H9 (cell line): ENCODE data around the gene GNAS-AS1. TPM values are rescaled to one million over a fixed set of nuclear protein-coding genes. Genes with fewer than 3 reads are reported as not detected.

Experiments used
- DNase-seq: peaks from one replicate; pipeline ENCODE4 v3.0.0-alpha.2; 2017
- H2AFZ ChIP-seq: one replicate; pipeline ENCODE4 v1.6.1; 2013; ENCODE audit warnings: mild to moderate bottlenecking, low read length, control low read depth, moderate library complexity
- H2AK5ac ChIP-seq: 2 replicates; pipeline ENCODE4 v1.6.1; 2013; ENCODE audit warnings: low read length, control low read depth, mixed read lengths; ENCODE audit not compliant: insufficient read length
- H2BK120ac ChIP-seq: one replicate; pipeline ENCODE4 v1.6.1; 2013; ENCODE audit warnings: low read depth, mild to moderate bottlenecking, low read length, control low read depth, inconsistent platforms; ENCODE audit not compliant: poor library complexity, severe bottlenecking
- H2BK12ac ChIP-seq: 2 replicates; pipeline ENCODE4 v1.6.1; 2013; ENCODE audit warnings: low read length, control low read depth, mixed read lengths, low read depth; ENCODE audit not compliant: insufficient read length
- H2BK15ac ChIP-seq: 2 replicates; pipeline ENCODE4 v1.6.1; 2013; ENCODE audit warnings: low read depth, low read length, control low read depth
- H2BK20ac ChIP-seq: one replicate; pipeline ENCODE4 v1.6.1; 2013; ENCODE audit warnings: low read depth, mild to moderate bottlenecking, low read length, control low read depth, inconsistent platforms; ENCODE audit not compliant: poor library complexity, severe bottlenecking
- H2BK5ac ChIP-seq: 2 replicates; pipeline ENCODE4 v1.6.1; 2013; ENCODE audit warnings: low read length, control low read depth, mixed read lengths; ENCODE audit not compliant: insufficient read length
- H3K14ac ChIP-seq: 2 replicates; pipeline ENCODE4 v1.6.1; 2013; ENCODE audit warnings: low read length, control low read depth; ENCODE audit not compliant: insufficient read depth
- H3K18ac ChIP-seq: 2 replicates; pipeline ENCODE4 v1.6.1; 2013; ENCODE audit warnings: low read depth, mild to moderate bottlenecking, mixed read lengths, low read length, control low read depth; ENCODE audit not compliant: insufficient read length
- H3K23ac ChIP-seq: 2 replicates; pipeline ENCODE4 v1.6.1; 2013; ENCODE audit warnings: low read length, control low read depth, mixed read lengths, low read depth; ENCODE audit not compliant: insufficient read length
- H3K23me2 ChIP-seq: 2 replicates; pipeline ENCODE4 v1.6.1; 2013; ENCODE audit warnings: low read depth, mild to moderate bottlenecking, mixed read lengths, low read length, control low read depth; ENCODE audit not compliant: insufficient read length, poor library complexity, severe bottlenecking
- H3K27ac ChIP-seq: 2 replicates; pipeline ENCODE4 v1.5.1; 2013; ENCODE audit warnings: low read length, control low read depth, mixed read lengths, low read depth; ENCODE audit not compliant: insufficient read length
- H3K27me3 ChIP-seq: 2 replicates; pipeline ENCODE4 v1.6.1; 2013; ENCODE audit warnings: low read length, control low read depth, inconsistent platforms; ENCODE audit not compliant: insufficient read depth
- H3K4ac ChIP-seq: 2 replicates; pipeline ENCODE4 v1.6.1; 2013; ENCODE audit warnings: low read depth, mild to moderate bottlenecking, control low read depth, inconsistent platforms, low read length, moderate library complexity
- H3K4me1 ChIP-seq: 2 replicates; pipeline ENCODE4 v1.6.1; 2013; ENCODE audit warnings: low read length, control low read depth, inconsistent platforms; ENCODE audit not compliant: insufficient read depth
- H3K4me2 ChIP-seq: 2 replicates; pipeline ENCODE4 v1.6.1; 2013; ENCODE audit warnings: low read length, control low read depth, mixed read lengths; ENCODE audit not compliant: insufficient read length, insufficient read depth
- H3K56ac ChIP-seq: 2 replicates; pipeline ENCODE4 v1.6.1; 2013; ENCODE audit warnings: low read depth, mild to moderate bottlenecking, mixed read lengths, low read length, control low read depth; ENCODE audit not compliant: insufficient read length
- H3K79me1 ChIP-seq: 2 replicates; pipeline ENCODE4 v1.6.1; 2013; ENCODE audit warnings: low read depth, mild to moderate bottlenecking, moderate library complexity, low read length, control low read depth, inconsistent platforms; ENCODE audit not compliant: insufficient read depth, poor library complexity, severe bottlenecking
- H3K79me2 ChIP-seq: 2 replicates; pipeline ENCODE4 v1.6.1; 2013; ENCODE audit warnings: low read length, control low read depth, inconsistent platforms; ENCODE audit not compliant: insufficient read depth
- H3K9ac ChIP-seq: 2 replicates; pipeline ENCODE4 v1.6.1; 2013; ENCODE audit warnings: low read length, control low read depth, mixed read lengths; ENCODE audit not compliant: insufficient read length; ENCODE audit errors: extremely low read depth
- H3K9me3 ChIP-seq: one replicate; pipeline ENCODE4 v1.6.1; 2013; ENCODE audit warnings: low read depth, low read length, inconsistent platforms; ENCODE audit not compliant: control insufficient read depth
- H3T11ph ChIP-seq: one replicate; pipeline ENCODE4 v1.6.1; 2013; ENCODE audit warnings: mild to moderate bottlenecking, low read length, control low read depth, inconsistent platforms
- H4K20me1 ChIP-seq: one replicate; pipeline ENCODE4 v1.6.1; 2013; ENCODE audit not compliant: control insufficient read depth, insufficient read length, insufficient read depth
- H4K5ac ChIP-seq: 2 replicates; pipeline ENCODE4 v1.6.1; 2013; ENCODE audit warnings: low read depth, mild to moderate bottlenecking, mixed read lengths, low read length, control low read depth; ENCODE audit not compliant: insufficient read length
- H4K8ac ChIP-seq: replicated peaks from 2 replicates; pipeline ENCODE4 v1.6.1; 2013; ENCODE audit warnings: low read length, control low read depth, mixed read lengths, low read depth; ENCODE audit not compliant: insufficient read length
- H4K91ac ChIP-seq: 2 replicates; pipeline ENCODE4 v1.6.1; 2013; ENCODE audit warnings: low read depth, mild to moderate bottlenecking, moderate library complexity, mixed read lengths, low read length, control low read depth; ENCODE audit not compliant: insufficient read length
- H3K27ac Mint-ChIP-seq, 3 experiments: 2 replicates in 2 of 3; 3 replicates in 1 of 3; pipeline ENCODE4 v1.8.0; 2020 to 2021; ENCODE audit warnings: mixed read lengths in 3 of 3, mild to moderate bottlenecking in 1 of 3, moderate library complexity in 1 of 3
- H3K27me3 Mint-ChIP-seq: 2 replicates; pipeline ENCODE4 v1.8.0; 2021; ENCODE audit warnings: low read depth, mild to moderate bottlenecking, moderate library complexity, mixed read lengths
- H3K36me3 Mint-ChIP-seq, 3 experiments: 2 replicates in 2 of 3; 3 replicates in 1 of 3; pipeline ENCODE4 v1.8.0; 2020 to 2021; ENCODE audit warnings: low read depth in 3 of 3, mixed read lengths in 3 of 3; ENCODE audit not compliant: insufficient read depth in 1 of 3
- H3K4me1 Mint-ChIP-seq, 2 experiments: 2 replicates each; pipeline ENCODE4 v1.8.0; 2020; ENCODE audit warnings: mixed read lengths in 2 of 2
- H3K4me3 Mint-ChIP-seq, 2 experiments: 2 replicates in 1 of 2; 3 replicates in 1 of 2; pipeline ENCODE4 v1.8.0; 2020 to 2021; ENCODE audit warnings: mild to moderate bottlenecking in 2 of 2, mixed read lengths in 2 of 2, moderate library complexity in 1 of 2
- H3K9me3 Mint-ChIP-seq, 2 experiments: 2 replicates in 1 of 2; 3 replicates in 1 of 2; pipeline ENCODE4 v1.8.0; 2020; ENCODE audit warnings: mild to moderate bottlenecking in 2 of 2, mixed read lengths in 2 of 2, moderate library complexity in 1 of 2
- CTCF ChIP-seq: fragments of 200-600 bp; sonication (generic); conservative IDR thresholded peaks from 3 replicates; pipeline ENCODE4 v1.8.0; 2021; ENCODE audit warnings: antibody characterized with exemption, mild to moderate bottlenecking
- WGBS: extraction: QIAGEN DNeasy Blood & Tissue Kit; methylation state at CpG from one replicate; pipeline ENCODE4 v1.1.7; 2013; ENCODE audit warnings: missing lambda C conversion rate, low lambda C conversion rate, mixed read lengths; ENCODE audit not compliant: insufficient read length; ENCODE audit errors: extremely low coverage; 5-methylcytosine and 5-hydroxymethylcytosine counted together
- long read RNA-seq: library from polyadenylated mRNA; unstranded; transcript quantifications from one replicate; pipeline ENCODE4 v2.0.0, GENCODE V29; 2020
- total RNA-seq: library from RNA; stranded (reverse); gene quantifications from 2 replicates; pipeline ENCODE4 v1.2.1, GENCODE V29; 2021

The GNAS-AS1 gene
- total RNA-seq: 8.6 and 11.3 TPM in 2 replicates
- long read RNA-seq, partial matches to known transcripts: 0 of 16 reads
- long read RNA-seq, other reads (novel, unspliced or antisense): 16 of 16 reads

DNA sequence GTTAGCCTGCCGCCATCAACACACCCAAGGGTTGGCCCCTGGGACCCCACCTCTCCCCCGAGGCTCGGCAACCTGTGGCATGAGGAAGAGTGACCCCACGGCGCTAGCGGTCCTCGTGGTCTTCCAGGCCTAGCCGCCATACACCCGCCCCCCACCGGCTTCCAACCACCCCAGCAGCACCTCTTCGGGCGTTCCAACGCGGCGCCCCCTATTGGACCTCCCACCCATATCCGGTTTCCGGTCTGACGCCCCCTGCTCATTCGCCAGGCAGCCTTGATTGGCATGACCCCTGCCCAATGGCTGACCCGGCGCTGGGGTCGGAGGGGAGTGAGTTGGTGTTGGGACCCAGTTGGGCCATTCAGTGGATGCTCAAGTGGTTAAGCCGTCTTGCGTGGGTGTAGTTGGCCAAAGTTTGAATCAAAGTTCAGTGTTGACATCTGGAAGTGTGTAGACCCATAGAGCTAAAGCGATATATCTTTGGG is at the start of gene GNAS-AS1:
Gene GNAS-AS1 (minus strand): TSS at position 210 of the 482 bp plus-strand sequence.
- H3K27ac Mint-ChIP-seq: peak within 1 kb of the TSS; percentile 45 to 94 (median 88)
- no peak within 1 kb of the TSS for H4K91ac ChIP-seq
- peaks cover 26% of the 10 kb centered on the region; the same call in 1 of the 2 replicates for H3K27me3 ChIP-seq
- H3K4me1 Mint-ChIP-seq: peaks cover 56 to 65% of the 10 kb centered on the region in 2 experiments
- H3K9me3 ChIP-seq: no peaks in the 10 kb centered on the region
- H3K23ac ChIP-seq: no peak within 1 kb of the TSS
- peak; percentile 14; the same call in 1 of the 3 replicates for TF ChIP-seq CTCF
- H3K14ac ChIP-seq: peak within 1 kb of the TSS; percentile 91
- H3K27me3 Mint-ChIP-seq: peaks cover 53% of the 10 kb centered on the region
- H3K4ac ChIP-seq: peak within 1 kb of the TSS; percentile 3; the same call in 1 of the 2 replicates
- H4K20me1 ChIP-seq: no peaks in the 10 kb centered on the region
- H3K36me3 Mint-ChIP-seq: peaks cover 34 to 57% (median 39%) of the 10 kb centered on the region in 3 experiments
- peak within 1 kb of the TSS; percentile 71 for H3K4me2 ChIP-seq
- no peak within 1 kb of the TSS for H2AFZ ChIP-seq
- no peak within 1 kb of the TSS for H2BK5ac ChIP-seq
- H2BK20ac ChIP-seq: no peak within 1 kb of the TSS
- no peak within 1 kb of the TSS for H2BK12ac ChIP-seq
- DNase-seq: peak; percentile 93
- H3K27ac ChIP-seq: no peak within 1 kb of the TSS
- peaks cover 14 to 19% of the 10 kb centered on the region in 2 experiments for H3K9me3 Mint-ChIP-seq
- peaks cover 33% of the 10 kb centered on the region for H3K23me2 ChIP-seq
- H3K9ac ChIP-seq: peak within 1 kb of the TSS; percentile 78
- WGBS: no CpG with 5 or more reads among the region's 25 CpGs
- H2BK15ac ChIP-seq: no peak within 1 kb of the TSS
- no peak within 1 kb of the TSS for H3T11ph ChIP-seq
- no peak within 1 kb of the TSS for H2AK5ac ChIP-seq
- peak within 1 kb of the TSS; percentile 92 to 94 for H3K4me3 Mint-ChIP-seq
- peaks cover 35% of the 10 kb centered on the region; the same call in 1 of the 2 replicates for H3K79me2 ChIP-seq
- H3K56ac ChIP-seq: peak within 1 kb of the TSS; percentile 15
- peaks cover 2% of the 10 kb centered on the region; the same call in 1 of the 2 replicates for H3K4me1 ChIP-seq
- no peaks in the 10 kb centered on the region for H3K79me1 ChIP-seq
- H4K8ac ChIP-seq: no peak within 1 kb of the TSS
- H2BK120ac ChIP-seq: peak within 1 kb of the TSS; percentile 91
- peak within 1 kb of the TSS; percentile 77 for H3K18ac ChIP-seq
- H4K5ac ChIP-seq: no peak within 1 kb of the TSS
